Caco-2 (cell line): ENCODE data around the gene PEX26. TPM values are rescaled to one million over a fixed set of nuclear protein-coding genes. Genes with fewer than 3 reads are reported as not detected.

Experiments used
- BruUV-seq: library from RNA; stranded (reverse); fragments of 400-500 nt; replicated peaks from 2 replicates; lab custom pipeline; 2021; lab: Mats Ljungman, UMichigan
- CTCF ChIA-PET: fragments of 300-600 bp; sonication (Branson Sonifier 250); formaldehyde crosslinking; loops from one replicate; lab custom pipeline; 2022; ENCODE audit warnings: antibody characterized with exemption; lab: Charles Lee
- POLR2A ChIA-PET: fragments of 300-600 bp; sonication (Branson Sonifier 250); formaldehyde crosslinking; loops from one replicate; lab custom pipeline; 2022; ENCODE audit warnings: antibody characterized with exemption; lab: Charles Lee
- DNase-seq, 2 experiments: peaks; one replicate each; pipeline versions ENCODE4 v3.0.0 to v3.0.0-alpha.2; 2020 to 2022
- H3K27me3 ChIP-seq: replicated peaks from 2 replicates; pipeline ENCODE4 v1.6.0; 2011; ENCODE audit warnings: low read length; ENCODE audit not compliant: control insufficient read depth, insufficient read depth
- H3K36me3 ChIP-seq: 2 replicates; pipeline ENCODE4 v1.5.1; 2011; ENCODE audit warnings: low read length; ENCODE audit not compliant: control insufficient read depth, insufficient read depth
- H3K4me1 ChIP-seq: fragments of 250-450 bp; sonication (Bioruptor Pico); 2 replicates; pipeline ENCODE4 v1.5.1; 2020; ENCODE audit warnings: mild to moderate bottlenecking
- H3K4me3 ChIP-seq: 2 replicates; pipeline ENCODE4 v1.5.1; 2011; ENCODE audit warnings: low read depth, mild to moderate bottlenecking, control low read depth, low read length
- H3K9me3 ChIP-seq: fragments of 250-450 bp; sonication (Bioruptor Pico); 2 replicates; pipeline ENCODE4 v1.5.1; 2020; ENCODE audit warnings: mild to moderate bottlenecking, moderate library complexity
- H3K27ac Mint-ChIP-seq: one replicate; pipeline ENCODE4 v1.8.0; 2022; ENCODE audit warnings: mixed read lengths; ENCODE audit not compliant: unreplicated experiment
- H3K27me3 Mint-ChIP-seq: one replicate; pipeline ENCODE4 v1.8.0; 2022; ENCODE audit warnings: mixed read lengths; ENCODE audit not compliant: insufficient read depth, unreplicated experiment
- H3K36me3 Mint-ChIP-seq: one replicate; pipeline ENCODE4 v1.8.0; 2022; ENCODE audit warnings: mild to moderate bottlenecking, mixed read lengths; ENCODE audit not compliant: insufficient read depth, unreplicated experiment
- H3K4me1 Mint-ChIP-seq: one replicate; pipeline ENCODE4 v1.8.0; 2022; ENCODE audit warnings: low read depth, mixed read lengths; ENCODE audit not compliant: unreplicated experiment
- H3K4me3 Mint-ChIP-seq: one replicate; pipeline ENCODE4 v1.8.0; 2022; ENCODE audit warnings: mild to moderate bottlenecking, moderate library complexity, mixed read lengths; ENCODE audit not compliant: unreplicated experiment
- H3K9me3 Mint-ChIP-seq: one replicate; pipeline ENCODE4 v1.8.0; 2022; ENCODE audit warnings: mixed read lengths; ENCODE audit not compliant: unreplicated experiment
- intact Hi-C: fragments of 100-400 bp; cut with micrococcal nuclease; formaldehyde crosslinking; loops from one replicate; pipeline ENCODE4 v1.10.0; 2022; ENCODE audit not compliant: unreplicated experiment
- total RNA-seq: library from RNA; stranded (reverse); gene quantifications from 2 replicates; pipeline ENCODE4 v1.2.3, GENCODE V29; 2022
- TF ChIP-seq, protein P1 (sequence below), 2 experiments: fragments of 200-600 bp in 1 of 2; IDR thresholded peaks; 1 replicate in 1 of 2; 2 replicates in 1 of 2; pipeline versions ENCODE4 v1.5.1 to v1.8.0; 2011 to 2022; ENCODE audit warnings: antibody characterized with exemption in 1 of 2, control low read depth in 1 of 2, inconsistent platforms in 1 of 2, low read depth in 1 of 2, low read length in 1 of 2, mild to moderate bottlenecking in 1 of 2, moderate library complexity in 1 of 2; ENCODE audit not compliant: insufficient read depth in 1 of 2, severe bottlenecking in 1 of 2, unreplicated experiment in 1 of 2

PEX26 gene
- total RNA-seq, 1 experiment from 2014 or later: 40.6 TPM

DNA sequence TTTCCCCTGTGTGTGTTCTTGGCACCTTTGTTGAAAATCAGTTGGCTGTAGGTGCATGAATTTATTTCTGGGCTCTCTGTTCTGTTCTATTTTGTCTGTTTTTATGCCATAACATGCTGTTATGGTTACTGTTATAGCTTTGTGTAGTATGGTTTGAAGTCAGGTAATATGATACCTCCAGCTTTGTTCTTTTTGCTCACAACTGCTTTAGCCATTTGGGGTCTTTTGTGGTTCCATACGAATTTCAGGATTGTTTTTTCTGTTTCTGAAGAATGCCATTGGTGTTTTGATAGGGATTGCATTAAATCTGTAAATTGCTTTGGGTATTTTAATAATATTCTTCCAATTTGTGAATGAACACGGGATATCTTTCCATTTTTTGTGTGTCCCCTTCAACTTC, 4.7 kb downstream of the PEX26 start:
- ChIA-PET CTCF (no interaction called here), POLR2A (no interaction called here)
- DNase-seq: no peak
- peaks cover 8% of the 10 kb centered on the region for H3K4me1 Mint-ChIP-seq
- intact Hi-C loops: no loop called here
- peaks cover 82% of the 10 kb centered on the region for H3K36me3 Mint-ChIP-seq
- no peaks in the 10 kb centered on the region for H3K27me3 Mint-ChIP-seq
- no peak overlapping the region for H3K27ac Mint-ChIP-seq
- TF ChIP-seq, protein P1, sequence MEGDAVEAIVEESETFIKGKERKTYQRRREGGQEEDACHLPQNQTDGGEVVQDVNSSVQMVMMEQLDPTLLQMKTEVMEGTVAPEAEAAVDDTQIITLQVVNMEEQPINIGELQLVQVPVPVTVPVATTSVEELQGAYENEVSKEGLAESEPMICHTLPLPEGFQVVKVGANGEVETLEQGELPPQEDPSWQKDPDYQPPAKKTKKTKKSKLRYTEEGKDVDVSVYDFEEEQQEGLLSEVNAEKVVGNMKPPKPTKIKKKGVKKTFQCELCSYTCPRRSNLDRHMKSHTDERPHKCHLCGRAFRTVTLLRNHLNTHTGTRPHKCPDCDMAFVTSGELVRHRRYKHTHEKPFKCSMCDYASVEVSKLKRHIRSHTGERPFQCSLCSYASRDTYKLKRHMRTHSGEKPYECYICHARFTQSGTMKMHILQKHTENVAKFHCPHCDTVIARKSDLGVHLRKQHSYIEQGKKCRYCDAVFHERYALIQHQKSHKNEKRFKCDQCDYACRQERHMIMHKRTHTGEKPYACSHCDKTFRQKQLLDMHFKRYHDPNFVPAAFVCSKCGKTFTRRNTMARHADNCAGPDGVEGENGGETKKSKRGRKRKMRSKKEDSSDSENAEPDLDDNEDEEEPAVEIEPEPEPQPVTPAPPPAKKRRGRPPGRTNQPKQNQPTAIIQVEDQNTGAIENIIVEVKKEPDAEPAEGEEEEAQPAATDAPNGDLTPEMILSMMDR (IDR thresholded peaks at IDR 0.05; ENCODE audit: insufficient read depth in 1 of 2, low read depth in 1 of 2, low read length in 1 of 2, severe bottlenecking in 1 of 2, unreplicated experiment in 1 of 2): no peak
- no peaks in the 10 kb centered on the region for H3K4me1 ChIP-seq
- BruUV-seq: TSS peak; percentile 1
- no peak overlapping the region for H3K4me3 ChIP-seq
- no peak overlapping the region for H3K4me3 Mint-ChIP-seq
- H3K9me3 Mint-ChIP-seq: no peaks in the 10 kb centered on the region
- H3K36me3 ChIP-seq: peaks cover 6% of the 10 kb centered on the region
- H3K27me3 ChIP-seq: no peaks in the 10 kb centered on the region
- no peaks in the 10 kb centered on the region for H3K9me3 ChIP-seq

DNA sequence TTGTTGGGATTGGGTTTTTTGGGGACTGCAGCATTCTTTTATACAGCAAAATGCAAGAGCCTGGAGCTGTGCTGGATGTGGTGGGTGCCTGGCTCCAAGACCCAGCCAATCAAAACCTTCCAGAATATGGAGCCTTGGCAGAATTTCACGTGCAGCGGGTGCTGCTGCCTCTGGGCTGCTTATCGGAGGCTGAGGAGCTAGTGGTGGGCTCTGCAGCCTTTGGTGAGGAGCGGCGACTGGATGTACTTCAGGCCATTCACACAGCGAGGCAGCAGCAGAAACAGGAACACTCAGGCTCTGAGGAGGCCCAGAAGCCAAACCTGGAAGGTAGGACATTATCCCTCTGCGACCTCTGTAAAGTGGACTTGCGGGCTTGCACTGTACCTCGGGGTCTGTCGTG, 5.6 kb downstream of the PEX26 start:
- ChIA-PET CTCF (no interaction called here), POLR2A (no interaction called here)
- Histone ChIP-seq H3K9me3 (no peaks in the 10 kb centered on the region), H3K4me3 (no peak overlapping the region), H3K36me3 (peaks cover 6% of the 10 kb centered on the region), H3K27me3 (no peaks in the 10 kb centered on the region), H3K4me1 (no peaks in the 10 kb centered on the region)
- H3K4me1 Mint-ChIP-seq: peaks cover 6% of the 10 kb centered on the region
- TF ChIP-seq, protein P1 (IDR thresholded peaks at IDR 0.05; ENCODE audit: insufficient read depth in 1 of 2, low read depth in 1 of 2, low read length in 1 of 2, severe bottlenecking in 1 of 2, unreplicated experiment in 1 of 2): no peak
- H3K4me3 Mint-ChIP-seq: no peak overlapping the region
- intact Hi-C loops: no loop called here
- no peak for DNase-seq
- H3K36me3 Mint-ChIP-seq: peaks cover 81% of the 10 kb centered on the region
- BruUV-seq: no TSS peak
- H3K27ac Mint-ChIP-seq: no peak overlapping the region
- no peaks in the 10 kb centered on the region for H3K9me3 Mint-ChIP-seq
- no peaks in the 10 kb centered on the region for H3K27me3 Mint-ChIP-seq

DNA sequence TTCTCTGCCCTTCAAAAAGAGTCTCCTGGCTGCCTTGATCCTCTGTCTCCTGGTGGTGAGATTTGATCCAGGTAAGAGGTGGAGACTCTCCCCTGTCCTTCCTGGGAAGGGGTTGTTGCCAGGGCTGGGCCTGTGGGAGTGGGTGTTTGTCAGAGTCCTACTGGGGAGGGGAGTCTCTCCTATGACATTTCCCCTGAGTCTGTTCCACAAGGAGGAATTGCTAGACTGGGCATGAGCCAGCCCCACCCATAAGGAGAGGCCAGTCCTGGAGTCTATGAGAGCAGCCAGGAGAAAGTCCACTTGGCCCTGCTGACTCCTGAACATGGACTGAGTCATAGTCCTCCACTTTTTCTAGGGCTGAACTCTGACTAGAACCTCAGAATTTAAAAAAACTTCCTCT, 7.4 kb downstream of the PEX26 start:
- intact Hi-C loops: no loop called here
- H3K9me3 Mint-ChIP-seq: no peaks in the 10 kb centered on the region
- no peaks in the 10 kb centered on the region for H3K27me3 Mint-ChIP-seq
- BruUV-seq: no TSS peak
- no peak overlapping the region for H3K4me3 Mint-ChIP-seq
- DNase-seq: peak in 1 of 2 experiments; percentile 38
- CTCF ChIA-PET: no interaction called here
- peaks cover 77% of the 10 kb centered on the region for H3K36me3 Mint-ChIP-seq
- no peak overlapping the region for H3K4me3 ChIP-seq
- POLR2A ChIA-PET: no interaction called here
- peaks cover 4% of the 10 kb centered on the region for H3K36me3 ChIP-seq
- H3K27me3 ChIP-seq: no peaks in the 10 kb centered on the region
- no peak overlapping the region for H3K27ac Mint-ChIP-seq
- no peaks in the 10 kb centered on the region for H3K4me1 Mint-ChIP-seq
- no peaks in the 10 kb centered on the region for H3K4me1 ChIP-seq
- H3K9me3 ChIP-seq: no peaks in the 10 kb centered on the region
- TF ChIP-seq, protein P1 (IDR thresholded peaks at IDR 0.05; ENCODE audit: insufficient read depth in 1 of 2, low read depth in 1 of 2, low read length in 1 of 2, severe bottlenecking in 1 of 2, unreplicated experiment in 1 of 2): no peak
